Hindlimb muscle (tissue), 1 donor: ENCODE results near the gene ABCD3. TPM values are rescaled to one million over a fixed set of nuclear protein-coding genes. Genes with fewer than 3 reads are reported as not detected.
"Not testable (repeated sequence)": the region's sequence is repeated elsewhere in the genome, so short reads cannot be mapped to it uniquely, and the experiment has no call there.

Source experiments
- DNase-seq: peaks from one replicate; pipeline ENCODE4 v3.0.0-alpha.2; 2013
- polyA plus RNA-seq: library from polyadenylated mRNA; unstranded; fragments of 120-200 nt; gene quantifications from one replicate; pipeline ENCODE4 v1.2.1, GENCODE V29; 2013; ENCODE audit not compliant: insufficient read length

Gene ABCD3
- polyA plus RNA-seq, 1 donor = 21.8 TPM

GRCh38 chr1:94552071-94552586 is 133.9 kb downstream of the ABCD3 start:
- DNase-seq = no peak

- DNase-seq = no peak
These were observed 135.1 kb downstream of the ABCD3 start for GRCh38 chr1:94553323-94553730.

- no peak for DNase-seq
These were observed 135.7 kb downstream of the ABCD3 start for GRCh38 chr1:94553931-94554330.

GRCh38 chr1:94554580-94554979 is 136.4 kb downstream of the ABCD3 start:
- no peak for DNase-seq

- no peak for DNase-seq
These were observed 136.9 kb downstream of the ABCD3 start for GRCh38 chr1:94555091-94555490.

- DNase-seq = no peak
These were observed 141.7 kb downstream of the ABCD3 start for GRCh38 chr1:94559921-94560320.

- no peak for DNase-seq
These were observed 142.1 kb downstream of the ABCD3 start for GRCh38 chr1:94560333-94560732.

- no peak for DNase-seq
These were observed 144.5 kb downstream of the ABCD3 start for GRCh38 chr1:94562519-94563260.

- DNase-seq = no peak
These were observed 147.7 kb downstream of the ABCD3 start for GRCh38 chr1:94565901-94566300.

GRCh38 chr1:94566436-94566835 is 148.2 kb downstream of the ABCD3 start:
- DNase-seq = not testable (repeated sequence)

GRCh38 chr1:94567975-94568607 is 149.9 kb downstream of the ABCD3 start:
- not testable (repeated sequence) for DNase-seq

Other genes with a start within 250 kb of the ABCD3 start
- gene ARHGAP29, start 180.8 kb upstream of the ABCD3 start, polyA plus RNA-seq = 36.1 TPM
- gene F3, start 123.4 kb downstream of the ABCD3 start, polyA plus RNA-seq = 3.1 TPM